GM18511 (cell line): ENCODE results near the gene PRR33.
A peak's percentile ranks its signal among the peaks of the same experiment; 100 is the strongest.

Experiments
- ATAC-seq: cut with Tn5 transposase; IDR thresholded peaks from one replicate; pipeline ENCODE4 v1.9.1; 2021; ENCODE audit warnings: mild to moderate bottlenecking, moderate library complexity; ENCODE audit not compliant: unreplicated experiment

The PRR33 gene

DNA sequence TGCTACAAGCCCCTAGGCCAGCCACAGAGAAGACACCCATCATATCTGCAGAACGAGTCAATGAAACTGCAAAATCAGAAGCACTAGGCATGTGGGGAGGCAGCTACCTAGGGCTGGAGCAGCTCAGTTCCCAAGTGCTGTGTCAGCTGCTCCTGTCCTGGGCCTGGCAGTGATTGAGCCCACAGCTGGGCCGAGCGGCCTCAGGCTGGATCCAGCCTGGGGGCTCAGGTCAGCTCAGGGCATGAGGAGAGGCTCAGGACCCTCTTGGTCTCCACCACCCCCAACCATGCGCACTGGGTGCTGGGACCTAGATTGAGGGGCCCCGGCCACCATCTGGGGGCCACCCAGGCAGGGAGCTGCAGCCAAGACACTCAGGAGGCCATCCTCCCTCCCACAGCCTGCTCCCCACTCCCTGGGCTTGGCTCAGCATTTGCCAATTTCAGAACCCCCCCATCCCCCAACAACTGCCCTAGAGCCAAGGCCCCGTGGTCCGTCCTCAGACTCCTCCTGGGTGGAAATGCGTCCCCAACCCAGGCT, 25.4 kb upstream of the PRR33 start:
- peak; percentile 17 for ATAC-seq

DNA sequence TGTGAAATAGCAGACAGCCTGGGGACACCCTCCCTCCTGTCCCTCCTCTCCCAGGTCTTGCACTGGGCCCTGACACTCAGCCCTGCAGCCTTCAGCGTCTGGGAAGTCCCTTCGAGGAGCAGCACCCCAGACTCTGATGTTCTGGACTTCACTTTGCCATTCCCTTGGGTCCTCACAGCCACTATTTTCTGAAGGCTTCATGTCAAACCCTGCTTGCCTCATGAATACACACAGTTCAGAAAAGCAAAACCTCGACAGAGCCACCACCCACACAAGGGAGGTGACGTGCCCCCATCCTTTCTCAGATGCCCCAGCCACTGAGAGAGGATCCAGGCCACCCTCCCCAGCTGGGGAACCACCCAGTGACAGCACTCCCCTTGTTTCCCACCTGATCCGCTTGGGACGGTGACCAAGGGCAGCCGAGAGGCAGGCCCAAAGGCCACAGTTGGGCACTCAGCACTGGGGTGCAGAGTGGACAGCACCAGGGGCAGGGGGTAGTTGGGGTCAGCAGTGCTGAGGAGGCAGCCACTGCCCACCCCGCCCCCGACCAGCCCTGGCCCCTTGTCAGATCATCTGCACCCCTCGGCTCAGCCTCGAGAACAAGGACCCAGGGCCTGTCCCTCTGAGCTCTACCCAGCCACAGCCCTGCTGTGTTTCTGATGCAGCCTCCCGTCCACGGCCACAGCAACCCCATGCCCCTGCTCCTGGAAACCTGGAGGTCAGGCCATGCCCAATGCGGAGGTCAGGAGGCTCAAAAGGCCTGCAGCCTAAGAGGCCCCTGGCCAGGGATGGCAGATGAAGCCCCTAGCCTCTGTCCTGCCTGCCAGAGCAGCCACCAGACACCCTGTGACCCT, 24.7 kb upstream of the PRR33 start:
- peak; percentile 67 for ATAC-seq

DNA sequence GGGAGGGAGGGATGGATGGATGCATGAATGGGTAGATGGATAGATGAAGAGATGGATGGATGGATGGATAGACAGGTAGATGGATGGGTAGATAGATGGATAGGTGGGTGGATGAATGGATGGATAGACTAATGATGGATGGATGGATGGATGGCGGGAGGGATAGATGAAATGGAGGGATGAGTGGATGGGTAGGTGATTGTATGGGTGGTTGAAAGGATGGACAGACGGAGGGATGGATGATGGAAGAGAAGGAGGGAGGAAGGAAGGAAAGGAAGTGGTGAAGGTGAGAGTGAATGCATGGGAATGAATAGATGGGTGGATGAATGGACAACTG, 24.1 kb upstream of the PRR33 start:
- ATAC-seq: no peak

DNA sequence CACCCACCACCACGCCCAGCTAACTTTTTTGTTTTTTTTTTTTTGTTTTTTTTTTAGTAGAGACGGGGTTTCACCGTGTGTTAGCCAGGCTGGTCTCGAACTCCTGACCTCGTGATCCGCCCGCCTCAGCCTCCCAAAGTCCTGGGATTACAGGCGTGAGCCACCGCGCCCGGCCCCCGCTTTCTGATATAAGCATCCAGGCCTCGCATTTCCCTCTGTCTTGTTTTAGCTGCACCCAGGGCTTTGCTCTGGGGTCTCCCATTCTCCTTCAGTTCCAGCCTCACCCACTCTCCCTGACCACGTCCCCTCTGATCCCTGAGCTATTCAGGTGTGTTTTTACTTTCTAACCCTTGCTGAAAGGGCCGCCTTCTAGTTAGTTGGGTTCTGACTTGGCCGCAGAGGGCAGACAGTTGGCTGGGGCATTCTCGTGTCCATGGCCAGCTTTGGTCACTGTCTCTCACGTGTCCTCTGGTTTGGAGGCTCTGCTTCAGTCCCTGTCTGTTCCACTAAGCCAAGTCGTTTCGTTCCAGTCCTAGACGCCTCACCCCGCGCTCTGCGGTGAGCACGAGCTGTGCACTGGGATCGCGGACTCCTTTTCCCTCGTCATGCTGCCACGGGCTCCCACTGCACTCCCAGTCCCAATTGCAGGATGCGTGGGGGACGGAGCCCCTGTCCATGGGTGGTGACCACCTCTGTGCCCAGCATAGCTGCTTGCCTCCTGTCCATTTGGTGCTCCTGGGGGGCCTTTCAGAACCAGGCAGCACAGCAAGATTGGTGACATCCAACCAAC, 21.8 kb upstream of the PRR33 start:
- ATAC-seq: no peak

DNA sequence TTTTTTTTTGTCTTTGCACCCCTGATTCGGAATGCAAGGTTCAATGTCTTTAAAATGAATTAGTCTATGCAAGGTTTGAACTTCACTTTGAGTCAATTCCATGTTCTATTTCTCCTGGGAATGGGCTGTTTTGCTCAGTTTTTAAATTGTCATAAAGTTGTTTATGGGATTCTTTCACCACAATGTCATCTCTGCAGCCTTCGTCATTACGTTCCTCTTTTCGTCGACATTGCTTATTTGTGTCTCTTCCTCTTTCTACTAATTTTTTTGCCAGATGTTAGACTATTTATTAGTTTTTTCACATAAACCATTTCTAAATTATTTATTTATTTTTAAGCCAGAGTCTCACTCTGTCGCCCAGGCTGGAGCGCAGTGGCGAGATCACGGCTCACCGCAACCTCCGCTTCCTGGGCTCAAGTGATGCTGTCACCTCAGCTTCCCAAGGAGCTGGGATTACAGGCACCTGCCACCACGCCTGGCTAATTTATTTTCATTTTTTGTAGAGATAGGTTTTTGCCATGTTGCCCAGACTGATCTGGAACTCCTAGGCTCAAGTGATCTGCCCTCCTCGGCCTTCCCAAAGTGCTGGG, 20.7 kb upstream of the PRR33 start:
- ATAC-seq: no peak

DNA sequence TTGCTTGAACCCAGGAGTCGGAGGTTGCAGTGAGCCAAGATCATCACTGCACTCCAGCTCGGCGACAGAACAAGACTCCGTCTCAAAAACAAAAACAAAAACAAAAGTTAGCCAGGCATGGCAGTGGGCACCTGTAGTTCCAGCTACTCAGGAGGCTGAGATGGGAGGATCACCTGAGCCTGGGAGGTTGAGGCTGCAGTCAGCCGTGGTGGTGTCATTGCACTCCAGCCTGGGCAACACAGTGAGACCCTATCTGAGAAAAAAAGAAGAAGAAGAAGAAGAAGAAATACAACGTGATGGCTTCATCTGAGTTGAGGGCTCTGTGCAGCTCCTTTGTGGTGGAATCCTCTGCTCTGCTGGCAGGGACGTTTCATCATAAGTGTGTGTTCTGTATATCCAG, 17.8 kb upstream of the PRR33 start:
- ATAC-seq: no peak

DNA sequence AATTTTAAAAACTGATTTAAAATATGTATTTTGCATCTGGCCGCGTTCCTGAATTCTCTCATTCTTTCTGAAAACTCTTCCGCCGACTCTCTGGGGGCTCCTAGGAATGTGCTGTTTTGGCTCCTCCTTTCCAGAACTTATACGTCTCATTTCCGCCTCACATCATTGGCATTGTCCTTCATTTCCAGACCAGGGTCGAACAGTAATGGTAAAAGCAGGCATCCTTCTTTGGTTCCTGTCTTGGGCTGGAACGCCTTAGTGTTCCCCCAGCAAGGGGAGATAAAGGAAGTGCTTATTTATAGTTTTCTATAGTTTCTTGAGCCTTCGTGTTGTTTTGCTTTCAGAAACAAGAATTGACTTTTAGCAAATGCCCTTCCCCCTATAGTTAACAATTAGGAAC, 16.9 kb upstream of the PRR33 start:
- no peak for ATAC-seq

DNA sequence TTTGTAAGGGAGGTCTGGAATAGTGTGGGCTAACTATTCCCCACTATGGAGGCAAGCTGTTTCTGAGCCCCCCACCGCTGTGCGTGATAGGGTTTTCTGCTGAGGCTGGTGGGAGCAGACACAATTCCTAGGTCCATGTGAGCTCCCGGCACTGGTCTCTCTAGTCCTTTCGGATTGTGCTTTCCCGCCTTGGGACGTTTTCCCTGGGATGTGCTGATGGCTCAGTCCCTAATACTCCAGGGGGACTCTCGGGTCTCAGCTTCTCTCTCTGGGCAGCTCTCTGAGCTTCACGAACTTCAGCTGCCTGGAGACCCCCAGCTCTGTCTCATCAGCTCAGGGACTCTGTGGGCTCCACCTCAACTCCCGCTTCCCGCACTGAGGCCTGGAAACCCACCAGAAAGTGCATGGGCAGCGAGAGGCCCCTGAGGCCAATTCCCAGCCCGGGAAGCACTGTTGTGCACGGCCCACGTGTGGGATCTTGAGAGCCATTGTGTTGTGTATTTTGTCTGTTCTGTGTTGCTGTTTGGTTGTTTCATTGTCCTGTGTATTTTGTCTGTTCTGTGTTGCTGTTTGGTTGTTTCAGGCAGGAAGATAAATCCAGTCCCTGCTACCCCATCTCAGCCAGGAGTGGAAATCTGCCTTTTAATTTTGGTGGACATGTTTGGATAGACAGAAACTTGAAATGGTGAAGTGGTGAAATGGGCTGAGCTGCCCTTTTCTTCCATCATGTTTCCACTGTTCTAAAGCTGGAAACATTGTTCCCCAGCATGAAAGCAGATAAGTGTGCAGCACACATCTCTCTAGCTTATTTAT, 15.1 kb upstream of the PRR33 start:
- ATAC-seq: no peak

DNA sequence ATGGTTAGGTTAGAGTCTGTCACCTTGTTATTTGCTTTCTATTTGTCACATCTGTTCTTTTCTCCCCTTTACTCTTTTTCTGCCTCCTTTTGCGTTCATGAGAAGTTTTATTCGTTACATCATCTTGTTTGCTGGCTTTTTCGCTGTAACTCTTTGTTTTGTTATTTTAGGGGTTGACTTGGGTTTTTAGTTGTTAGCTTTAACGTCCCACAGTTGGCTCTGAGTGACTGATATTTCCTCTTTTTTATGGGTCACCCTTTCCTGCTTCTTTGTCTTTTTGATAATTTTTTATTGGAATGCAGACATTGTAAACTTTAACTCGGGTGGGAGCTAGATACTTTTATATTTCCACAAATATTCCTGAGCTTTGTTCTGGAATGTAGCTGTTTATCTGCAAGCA, 14.5 kb upstream of the PRR33 start:
- ATAC-seq: no peak

DNA sequence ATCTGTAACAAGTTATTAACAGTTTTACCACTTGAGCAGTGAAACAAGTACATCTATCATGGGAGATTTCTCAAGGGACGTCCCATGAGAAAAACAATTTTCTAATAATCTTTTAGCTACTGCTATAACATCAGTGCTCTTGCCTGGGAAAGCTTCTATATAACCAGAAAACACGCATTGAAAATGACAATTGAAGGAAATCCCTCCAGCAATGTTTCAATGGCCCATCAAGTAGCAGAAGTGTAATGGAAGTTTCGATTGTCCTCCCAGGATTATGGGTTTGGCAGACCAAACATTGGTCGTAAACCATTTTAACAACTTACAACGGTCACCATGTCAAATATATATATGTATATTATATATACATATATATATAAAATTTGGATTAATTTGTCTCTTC, 8.0 kb upstream of the PRR33 start:
- no peak for ATAC-seq

DNA sequence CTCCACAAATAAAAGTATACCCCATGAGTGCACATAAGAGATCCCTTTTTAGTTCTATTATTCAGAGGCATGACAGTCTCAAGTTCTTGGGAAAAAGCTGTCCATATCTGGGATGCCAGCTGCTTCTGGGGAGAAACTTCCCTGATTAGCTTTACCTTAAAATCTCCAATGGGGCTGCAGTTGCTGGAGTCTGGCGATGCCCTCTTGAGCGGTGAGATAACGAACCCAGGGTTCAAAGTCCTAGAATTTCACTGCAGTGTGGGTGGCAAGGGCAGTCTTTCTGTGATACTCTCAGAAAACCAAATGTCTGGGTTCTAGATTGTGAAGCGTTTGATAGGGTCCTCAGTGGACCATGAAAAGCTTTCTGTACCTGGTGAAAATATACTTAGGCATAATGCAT, 7.4 kb upstream of the PRR33 start:
- no peak for ATAC-seq

DNA sequence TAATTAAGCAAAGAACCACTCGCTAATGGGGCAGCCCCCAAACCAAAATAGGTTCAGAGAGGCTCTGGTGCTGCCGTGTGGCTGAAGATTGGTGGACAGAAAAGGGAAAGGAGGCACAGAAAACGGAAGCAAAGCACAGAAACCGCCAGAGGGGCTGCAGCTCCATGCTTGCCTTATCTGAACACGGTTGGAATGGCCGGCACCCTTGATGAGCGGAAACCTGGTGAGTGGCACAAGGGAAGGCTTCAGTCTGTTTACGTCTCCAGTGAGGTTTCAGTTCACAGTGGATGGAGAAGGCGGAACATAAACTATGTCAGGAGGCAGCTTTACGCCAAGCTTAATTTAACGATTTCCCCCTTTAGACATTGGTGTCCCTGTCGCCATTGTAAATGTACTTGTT, 5.2 kb upstream of the PRR33 start:
- ATAC-seq: no peak

DNA sequence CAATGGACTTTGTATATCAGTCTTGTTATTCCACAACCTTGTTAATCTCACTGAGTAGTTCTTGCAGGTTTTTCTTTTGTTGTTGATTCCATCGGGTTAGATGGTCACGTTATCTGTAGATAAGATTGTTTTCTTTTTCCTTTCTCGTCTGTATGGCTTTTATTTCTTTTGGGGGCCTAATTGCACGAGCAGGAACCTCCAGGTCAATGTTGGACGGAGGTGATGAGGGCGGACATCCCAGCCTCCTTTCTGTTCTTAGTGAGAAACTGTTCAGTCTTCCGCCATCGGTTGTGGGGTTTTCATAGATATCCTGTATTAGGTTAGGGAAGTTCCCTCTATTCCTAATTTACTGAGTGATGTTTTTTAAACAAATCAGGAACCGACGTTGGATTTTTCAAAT, 4.8 kb upstream of the PRR33 start:
- ATAC-seq: no peak

DNA sequence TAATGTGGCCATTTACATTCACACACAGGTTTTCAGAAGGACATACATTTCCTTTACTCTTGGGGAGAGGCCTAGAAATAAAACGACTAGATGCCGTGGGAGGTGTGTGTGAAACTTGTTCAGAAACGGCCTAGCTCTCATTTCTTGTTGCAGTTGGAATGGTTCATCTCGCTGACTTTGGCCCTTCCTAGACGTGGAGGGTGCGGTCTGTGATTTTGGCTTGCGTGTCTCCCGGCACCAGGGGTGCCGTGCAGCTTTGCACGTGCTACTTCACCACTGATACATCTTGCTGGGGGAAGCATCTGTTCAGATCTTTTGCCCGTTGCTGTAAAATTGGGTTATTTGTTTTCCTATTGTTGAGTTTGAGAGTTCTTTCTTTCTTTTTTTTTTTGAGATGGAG, 3.1 kb upstream of the PRR33 start:
- ATAC-seq: no peak

DNA sequence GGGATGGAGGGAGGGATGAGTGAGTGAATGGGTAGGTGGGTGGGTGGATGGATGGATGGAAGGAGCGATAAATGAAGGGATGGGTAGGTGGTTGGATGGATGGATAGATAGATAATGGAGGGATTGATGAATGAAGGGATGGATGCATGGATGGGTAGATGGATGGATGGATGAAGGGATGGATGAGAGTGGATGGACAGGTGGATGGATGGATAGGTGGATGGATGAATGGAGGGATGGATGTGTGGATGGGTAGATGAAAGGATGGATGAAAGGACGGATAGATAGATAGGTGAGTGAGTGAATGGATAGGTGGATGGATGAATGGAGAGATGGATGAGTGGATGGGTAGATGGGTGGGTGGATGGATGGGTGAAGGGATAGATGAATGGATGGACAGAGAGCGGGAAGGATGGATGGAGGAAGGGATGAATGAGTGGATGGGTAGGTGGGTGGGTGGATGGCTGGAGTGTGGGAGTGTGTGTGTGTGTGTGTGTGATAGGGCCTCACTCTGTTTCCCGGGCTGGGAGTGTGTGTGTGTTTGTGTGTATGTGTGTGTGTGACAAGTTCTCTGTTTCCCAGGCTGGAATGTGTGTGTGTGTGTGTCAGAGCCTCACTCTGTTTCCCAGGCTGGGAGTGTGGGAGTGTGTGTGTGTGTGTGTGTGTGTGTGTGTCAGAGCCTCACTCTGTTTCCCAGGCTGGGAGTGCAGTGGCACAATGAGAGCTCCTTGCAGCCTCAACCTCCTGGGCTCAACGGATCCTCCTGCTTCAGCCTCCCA, 2.1 kb upstream of the PRR33 start:
- no peak for ATAC-seq

DNA sequence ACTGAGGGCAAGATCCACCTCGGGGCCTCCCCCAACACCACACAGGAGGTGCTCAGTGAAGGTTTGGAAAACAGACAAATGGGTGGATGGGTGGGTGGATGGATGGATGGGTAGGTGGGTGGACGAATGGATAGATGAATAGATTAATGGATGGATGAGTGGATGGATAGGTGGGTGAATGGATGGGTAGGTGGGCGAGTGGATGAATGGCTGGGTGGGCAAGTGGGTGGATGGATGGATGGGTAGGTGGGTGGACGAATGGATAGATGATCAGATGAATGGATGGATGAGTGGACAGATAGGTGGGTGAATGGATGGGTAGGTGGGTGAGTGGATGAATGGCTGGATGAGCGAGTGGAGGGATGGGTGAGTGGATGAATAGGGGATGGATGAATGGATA, 863 bp upstream of the PRR33 start:
- ATAC-seq: no peak

DNA sequence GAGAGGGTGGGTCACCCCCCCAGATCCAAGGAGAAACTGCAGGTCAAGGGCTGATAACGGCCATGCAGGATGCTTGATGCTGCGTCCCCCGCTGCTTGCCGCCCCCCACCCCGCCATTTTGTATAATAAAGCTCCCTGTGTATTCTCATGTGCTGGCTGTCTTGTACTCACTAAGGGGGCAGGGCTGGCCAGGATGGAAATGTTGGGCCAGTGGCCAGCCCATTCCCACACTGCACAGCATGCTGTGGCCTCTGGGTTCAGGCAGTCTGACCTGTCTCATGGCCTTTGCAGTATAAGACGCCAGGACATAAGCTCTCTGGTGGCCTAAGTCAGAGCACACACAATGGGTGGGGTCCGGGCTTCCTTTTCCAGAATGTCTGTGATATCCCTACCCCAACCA, 421 bp upstream of the PRR33 start:
- no peak for ATAC-seq

DNA sequence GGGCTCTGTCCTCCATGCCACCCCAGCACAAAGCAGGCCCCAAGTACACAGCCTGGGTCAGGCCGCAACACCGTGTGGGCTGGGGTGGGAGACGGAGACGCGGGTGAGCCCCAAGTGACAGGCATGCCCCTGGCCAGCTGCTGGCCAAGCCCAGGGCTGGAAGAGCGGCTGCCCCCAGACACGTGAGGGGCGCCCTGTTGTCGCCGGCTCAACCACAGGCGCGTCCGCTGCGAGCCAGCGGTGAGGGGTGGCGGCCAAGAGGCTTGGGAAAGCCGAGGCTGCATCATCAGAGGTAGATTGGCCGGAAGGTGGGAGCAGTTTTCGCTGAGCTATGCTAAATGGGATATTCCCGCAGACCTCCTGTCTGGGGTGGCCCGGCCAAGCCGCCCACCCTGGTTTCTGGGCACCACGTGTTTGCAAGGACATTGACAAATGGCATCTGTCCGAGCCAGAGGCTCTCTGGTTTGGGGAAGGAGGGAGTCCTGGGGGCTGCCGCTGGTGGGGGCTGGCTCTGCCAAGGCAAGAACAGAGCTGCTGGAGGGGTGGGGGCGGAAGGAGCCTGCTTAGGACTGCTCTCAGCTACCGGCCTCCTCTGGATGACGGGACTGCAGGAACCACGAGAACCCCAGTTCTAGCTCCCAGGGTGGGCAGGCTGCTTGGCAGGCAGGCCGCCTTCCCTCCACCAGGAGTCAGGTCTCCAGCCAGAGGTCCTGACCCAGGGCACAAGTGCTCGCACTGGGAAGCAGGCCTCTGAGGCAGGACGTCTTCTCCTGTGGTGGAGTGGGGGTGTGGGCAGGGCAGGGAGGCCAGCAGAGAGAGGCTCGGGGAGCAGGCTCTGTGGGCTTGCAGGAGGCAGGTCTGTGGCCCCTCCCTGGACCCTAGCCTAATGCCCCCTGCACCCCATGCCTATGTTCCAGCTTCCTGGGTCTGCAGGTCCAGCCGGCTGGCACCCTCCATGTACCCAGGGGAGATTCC, 552 bp downstream of the PRR33 start:
- ATAC-seq: no peak
